ENCODE results near the gene KCNA1.

DNA sequence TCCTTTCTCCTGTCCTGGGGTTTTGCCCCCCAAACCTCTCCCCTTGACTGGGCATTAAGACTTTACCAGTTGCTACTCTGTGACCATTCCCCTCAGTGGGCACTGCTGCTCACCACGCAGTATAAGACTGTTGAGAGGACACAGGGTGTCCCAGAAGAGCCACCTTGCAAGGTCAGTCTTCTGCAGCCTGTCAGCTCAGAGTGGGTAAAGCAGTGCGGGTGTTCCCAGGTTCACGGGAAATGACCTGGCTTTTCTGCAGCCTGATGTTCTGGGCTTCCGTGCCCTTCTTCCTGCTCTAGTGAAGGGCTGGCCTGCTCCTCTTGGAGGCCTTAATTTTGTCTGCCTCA is 34.2 kb downstream of the KCNA1 start:
- TF ChIP-seq, protein P1, sequence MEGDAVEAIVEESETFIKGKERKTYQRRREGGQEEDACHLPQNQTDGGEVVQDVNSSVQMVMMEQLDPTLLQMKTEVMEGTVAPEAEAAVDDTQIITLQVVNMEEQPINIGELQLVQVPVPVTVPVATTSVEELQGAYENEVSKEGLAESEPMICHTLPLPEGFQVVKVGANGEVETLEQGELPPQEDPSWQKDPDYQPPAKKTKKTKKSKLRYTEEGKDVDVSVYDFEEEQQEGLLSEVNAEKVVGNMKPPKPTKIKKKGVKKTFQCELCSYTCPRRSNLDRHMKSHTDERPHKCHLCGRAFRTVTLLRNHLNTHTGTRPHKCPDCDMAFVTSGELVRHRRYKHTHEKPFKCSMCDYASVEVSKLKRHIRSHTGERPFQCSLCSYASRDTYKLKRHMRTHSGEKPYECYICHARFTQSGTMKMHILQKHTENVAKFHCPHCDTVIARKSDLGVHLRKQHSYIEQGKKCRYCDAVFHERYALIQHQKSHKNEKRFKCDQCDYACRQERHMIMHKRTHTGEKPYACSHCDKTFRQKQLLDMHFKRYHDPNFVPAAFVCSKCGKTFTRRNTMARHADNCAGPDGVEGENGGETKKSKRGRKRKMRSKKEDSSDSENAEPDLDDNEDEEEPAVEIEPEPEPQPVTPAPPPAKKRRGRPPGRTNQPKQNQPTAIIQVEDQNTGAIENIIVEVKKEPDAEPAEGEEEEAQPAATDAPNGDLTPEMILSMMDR (IDR thresholded peaks at IDR 0.05; ENCODE audit: insufficient read depth, low read length) = no peak
- TF ChIP-seq POLR2AphosphoS5 (IDR thresholded peaks at IDR 0.05; ENCODE audit: low read depth) = no peak

Measured in HL-60 (cell line).